WI38 (cell line): ENCODE measurements around the gene KNCN.

Experiments
- H3K4me3 ChIP-seq: 2 replicates; pipeline ENCODE4 v1.5.1; 2011; ENCODE audit warnings: low read depth, mild to moderate bottlenecking, control low read depth, low read length
- CTCF ChIP-seq: IDR thresholded peaks from 2 replicates; pipeline ENCODE4 v1.5.1; 2012; ENCODE audit warnings: low read depth, mild to moderate bottlenecking, control low read depth, low read length

KNCN gene

GRCh38 chr1:46551597-46552095, at the start of gene KNCN:
TSS of gene KNCN (minus strand) at chr1:46551647. CDS start at chr1:46551215, 432 bp downstream.
- H3K4me3 ChIP-seq = no peak within 1 kb of the TSS
- TF ChIP-seq CTCF = no peak

- no peak for TF ChIP-seq CTCF
Measured at GRCh38 chr1:46599059-46599970, 47.9 kb upstream of the KNCN start.

GRCh38 chr1:46596846-46597245, 45.4 kb upstream of the KNCN start:
- no peak for TF ChIP-seq CTCF
- H3K4me3 ChIP-seq = no peak overlapping the region

More at GRCh38 chr1:46599059-46599970, 47.9 kb upstream of the KNCN start:
- H3K4me3 ChIP-seq = no peak overlapping the region

GRCh38 chr1:46596036-46596435, 44.6 kb upstream of the KNCN start:
- TF ChIP-seq CTCF = no peak
- no peak overlapping the region for H3K4me3 ChIP-seq

GRCh38 chr1:46595127-46595526, 43.7 kb upstream of the KNCN start:
- no peak for TF ChIP-seq CTCF
- no peak overlapping the region for H3K4me3 ChIP-seq

GRCh38 chr1:46594063-46594462, 42.6 kb upstream of the KNCN start:
- no peak for TF ChIP-seq CTCF
- H3K4me3 ChIP-seq = no peak overlapping the region

- H3K4me3 ChIP-seq = no peak overlapping the region
- TF ChIP-seq CTCF = no peak
Measured at GRCh38 chr1:46592823-46593222, 41.4 kb upstream of the KNCN start.
